ENCODE data around the gene DNAJC28. TPM values are rescaled to one million over a fixed set of nuclear protein-coding genes. Genes with fewer than 3 reads are reported as not detected.

Gene DNAJC28
- total and polyA plus RNA-seq, 9 of the 15 experiments (the other 6 are each of a cell fraction or from before 2014, with no cell fraction given) = 0.68 to 2.5 (median 1.1) TPM

- TF ChIP-seq ZNF780A (CRISPR knock-in tag; IDR thresholded peaks at IDR 0.05) = no peak
- no peak for TF ChIP-seq BRCA1 (IDR thresholded peaks at IDR 0.05)
- TF ChIP-seq BRCA1 (CRISPR knock-in tag; IDR thresholded peaks at IDR 0.05) = no peak
- TF ChIP-seq NFRKB (IDR thresholded peaks at IDR 0.05; ENCODE audit: low read depth) = peak; percentile 70; the same call in 1 of the 2 replicates
- peak; percentile 98 for TF ChIP-seq EGR1 (conservative IDR thresholded peaks at IDR 0.05)
- TF ChIP-seq ZNF146 (CRISPR knock-in tag; IDR thresholded peaks at IDR 0.05; ENCODE audit: unreplicated experiment) = no peak
- no peak for TF ChIP-seq GTF2B (IDR thresholded peaks at IDR 0.05; ENCODE audit: extremely low read depth, insufficient read length)
- no peak for TF ChIP-seq COPS2 (conservative IDR thresholded peaks at IDR 0.05)
- no peak for TF ChIP-seq ZNF778 (CRISPR knock-in tag; IDR thresholded peaks at IDR 0.05)
- no peak for TF ChIP-seq NR2C1 (IDR thresholded peaks at IDR 0.05)
- no peak for TF ChIP-seq NR2C1 (tag; IDR thresholded peaks at IDR 0.05)
- TF ChIP-seq ZBED1 (IDR thresholded peaks at IDR 0.05) = peak; percentile 43; the same call in 1 of the 2 replicates
- peak; percentile 45 for TF ChIP-seq MTA1 (IDR thresholded peaks at IDR 0.05; ENCODE audit: borderline replicate concordance)
- TF ChIP-seq MIER1 (IDR thresholded peaks at IDR 0.05; ENCODE audit: low read depth) = no peak
- peak; percentile 5; the same call in 1 of the 2 replicates for TF ChIP-seq ZKSCAN1 (IDR thresholded peaks at IDR 0.05; ENCODE audit: low read depth, low read length)
- TF ChIP-seq ZSCAN32 (CRISPR knock-in tag; IDR thresholded peaks at IDR 0.05) = peak; percentile 33; the same call in 1 of the 2 replicates
- no peak for TF ChIP-seq TCF7L2 (IDR thresholded peaks at IDR 0.05; ENCODE audit: low read depth, low read length)
- no peak for TF ChIP-seq ZNF57 (CRISPR knock-in tag; IDR thresholded peaks at IDR 0.05)
- TF ChIP-seq PHF8 (IDR thresholded peaks at IDR 0.05; ENCODE audit: borderline replicate concordance, low read length) = peak; percentile 86
- peak in 1 of 2 experiments; percentile 70; a peak in 2 of 4 replicates for TF ChIP-seq TRIM24 (IDR thresholded peaks at IDR 0.05)
- TF ChIP-seq ZSCAN29 (IDR thresholded peaks at IDR 0.05) = no peak; the same call in 1 of the 2 replicates
- TF ChIP-seq ATF2 (CRISPR knock-in tag; IDR thresholded peaks at IDR 0.05) = no peak
- TF ChIP-seq HMBOX1 (IDR thresholded peaks at IDR 0.05) = no peak
- no peak for TF ChIP-seq MCM2 (IDR thresholded peaks at IDR 0.05; ENCODE audit: low read depth)
- TF ChIP-seq TFAP4 (CRISPR knock-in tag; IDR thresholded peaks at IDR 0.05; ENCODE audit: borderline replicate concordance) = peak; percentile 88
- no peak for TF ChIP-seq KLF13 (tag; IDR thresholded peaks at IDR 0.05; ENCODE audit: borderline replicate concordance, low read depth)
- peak in 1 of 2 experiments; percentile 56; a peak in 3 of 4 replicates for TF ChIP-seq HDAC1 (IDR thresholded peaks at IDR 0.05)
- no peak for TF ChIP-seq SNAPC5 (CRISPR knock-in tag; IDR thresholded peaks at IDR 0.05)
Measured at GRCh38 chr21:33479679-33480480, 11.6 kb downstream of the DNAJC28 start, which contains the start of gene TMEM50B (continued).

Data from K562 (cell line).